HepG2 (cell line): ENCODE data around the gene TXNRD1. TPM values are rescaled to one million over a fixed set of nuclear protein-coding genes. Genes with fewer than 3 reads are reported as not detected.
A peak's percentile ranks its signal among the peaks of the same experiment; 100 is the strongest.

ENCODE experiments used
- ATAC-seq: fragments of 200-7000 bp; cut with Tn5 transposase; 3 replicates; pipeline ENCODE4 v1.9.1; 2020; ENCODE audit warnings: mild to moderate bottlenecking, moderate library complexity
- BruUV-seq: library from RNA; stranded (reverse); fragments of 400-500 nt; replicated peaks from 2 replicates; lab custom pipeline; 2021; lab: Mats Ljungman, UMichigan
- CTCF ChIA-PET: fragments of 300-600 bp; formaldehyde crosslinking; extraction: SDS; loops from one replicate; lab custom pipeline; 2021; ENCODE audit warnings: low total read pairs, inconsistent platforms, low intra/inter-chr PET ratio; lab: Yijun Ruan, JAX
- POLR2A ChIA-PET: fragments of 350-600 bp; sonication (Branson Sonifier 250); formaldehyde crosslinking; loops from one replicate; lab custom pipeline; 2020; ENCODE audit warnings: antibody characterized with exemption, inconsistent platforms; lab: Yijun Ruan, JAX
- DNase-seq: peaks from one replicate; pipeline ENCODE4 v3.0.0-alpha.2; 2015; ENCODE audit warnings: low spot score
- FAIRE-seq: peaks from 3 replicates; lab custom pipeline; 2011; peaks lifted over from hg19 to GRCh38; lab: Jason Lieb, UNC
- H2AFZ ChIP-seq: one replicate; pipeline ENCODE4 v1.6.1; 2011; ENCODE audit warnings: low read length, inconsistent platforms
- H3K27ac ChIP-seq: fragments of 300-600 bp; 3 replicates; pipeline ENCODE4 v1.8.0; 2011; ENCODE audit warnings: mixed run types, mild to moderate bottlenecking, mixed read lengths, low read length, inconsistent platforms; ENCODE audit not compliant: insufficient read depth; ENCODE audit errors: extremely low read length
- H3K27me3 ChIP-seq, 2 experiments: fragments of 200-600 bp in 1 of 2; 2 replicates in 1 of 2; 3 replicates in 1 of 2; pipeline versions ENCODE4 v1.6.0 to v1.8.0; 2011; ENCODE audit warnings: low read length in 2 of 2, mild to moderate bottlenecking in 2 of 2, moderate library complexity in 2 of 2, inconsistent platforms in 1 of 2; ENCODE audit not compliant: insufficient read depth in 2 of 2, control insufficient read depth in 1 of 2
- H3K36me3 ChIP-seq, 2 experiments: fragments of 200-600 bp in 1 of 2; replicated peaks in 1 of 2; 2 replicates in 1 of 2; 3 replicates in 1 of 2; pipeline versions ENCODE4 v1.5.1 to v1.8.0; 2011; ENCODE audit warnings: low read length in 2 of 2, inconsistent platforms in 1 of 2; ENCODE audit not compliant: insufficient read depth in 2 of 2, control insufficient read depth in 1 of 2
- H3K4me1 ChIP-seq: 2 replicates; pipeline ENCODE4 v1.5.1; 2012; ENCODE audit warnings: low read length, inconsistent platforms; ENCODE audit not compliant: insufficient read depth
- H3K4me2 ChIP-seq: 2 replicates; pipeline ENCODE4 v1.6.0; 2011; ENCODE audit warnings: low read depth, low read length, inconsistent platforms
- H3K4me3 ChIP-seq, 3 experiments: fragments of 200-600 bp in 1 of 3; sonication (generic), shearing (Covaris generic) in 1 of 3; replicated peaks in 1 of 3; 2 replicates each; pipeline ENCODE4 v1.5.1; 2011 to 2016; ENCODE audit warnings: low read length in 3 of 3, inconsistent platforms in 2 of 3, low read depth in 2 of 3, mild to moderate bottlenecking in 2 of 3, control low read depth in 1 of 3, mixed read lengths in 1 of 3; ENCODE audit not compliant: insufficient read depth in 1 of 3
- H3K79me2 ChIP-seq: one replicate; pipeline ENCODE4 v1.6.1; 2011; ENCODE audit warnings: low read length, inconsistent platforms; ENCODE audit not compliant: insufficient read depth
- H3K9ac ChIP-seq: 2 replicates; pipeline ENCODE4 v1.6.0; 2011; ENCODE audit warnings: mild to moderate bottlenecking, low read depth, low read length, inconsistent platforms; ENCODE audit not compliant: insufficient read depth
- H3K9me3 ChIP-seq: 2 replicates; pipeline ENCODE4 v1.5.1; 2012; ENCODE audit warnings: mild to moderate bottlenecking, low read length
- H4K20me1 ChIP-seq: 2 replicates; pipeline ENCODE4 v1.6.0; 2011; ENCODE audit warnings: inconsistent platforms, mild to moderate bottlenecking, low read length, moderate library complexity; ENCODE audit not compliant: insufficient read depth
- ESRRA ChIP-seq: sonication (generic); formaldehyde crosslinking; IDR thresholded peaks from 2 replicates; pipeline ENCODE4 v1.5.1; 2020; ENCODE audit warnings: mild to moderate bottlenecking, low read depth, missing genetic modification reagents
- HNF4A ChIP-seq: sonication (generic); formaldehyde crosslinking; IDR thresholded peaks from 2 replicates; pipeline ENCODE4 v1.4.0; 2020; ENCODE audit warnings: missing genetic modification reagents
- RBM22 ChIP-seq: fragments of 200-400 bp; formaldehyde crosslinking; optimal IDR thresholded peaks from 2 replicates; pipeline ENCODE3; 2017; ENCODE audit warnings: mild to moderate bottlenecking, low read length, moderate library complexity
- SRSF4 ChIP-seq: fragments of 200-400 bp; formaldehyde crosslinking; IDR thresholded peaks from one replicate; pipeline ENCODE4 v1.6.1; 2018; ENCODE audit warnings: mild to moderate bottlenecking, low read depth, low read length, moderate library complexity; ENCODE audit not compliant: poor library complexity, severe bottlenecking
- THAP11 ChIP-seq: IDR thresholded peaks from 2 replicates; pipeline ENCODE4 v1.6.1; 2016; ENCODE audit warnings: missing biosample characterization, missing genetic modification reagents
- ZFP90 ChIP-seq: sonication (generic); formaldehyde crosslinking; IDR thresholded peaks from 2 replicates; pipeline ENCODE4 v1.8.0; 2022; ENCODE audit warnings: missing genetic modification reagents, mild to moderate bottlenecking, inconsistent platforms, borderline replicate concordance
- WGBS: methylation state at CpG from one replicate; pipeline ENCODE4 v1.1.6; 2017; ENCODE audit warnings: low lambda C conversion rate; 5-methylcytosine and 5-hydroxymethylcytosine counted together
- in situ Hi-C: cut with HindIII; loops from 2 replicates; pipeline ENCODE4 v1.10.0; 2017; ENCODE audit warnings: low pct_unique_long_range_greater_than_20kb; ENCODE audit not compliant: extremely low pct_ligation_motif_present
- intact Hi-C: fragments of 100-400 bp; cut with micrococcal nuclease; formaldehyde crosslinking; loops from one replicate; pipeline ENCODE4 v1.10.0; 2022; ENCODE audit not compliant: unreplicated experiment
- polyA plus RNA-seq, 8 experiments: library from polyadenylated mRNA; depleted of rRNA in 3 of 8; stranded (reverse) in 7 of 8; unstranded in 1 of 8; fragments of >200 nt; fragmentation: Illumina TruSeq in 4 of 8; extraction: Trizol in 4 of 8; gene quantifications; 2 replicates each; pipeline versions ENCODE4 v1.2.1 to v1.2.3, GENCODE V29; 2011 to 2016; ENCODE audit warnings: low read depth in 4 of 8, missing spikeins in 1 of 8, mixed read lengths in 1 of 8; ENCODE audit not compliant: insufficient read depth in 1 of 8
- total RNA-seq, 5 experiments: library from RNA; depleted of rRNA; stranded (reverse); fragments of >200 nt; fragmentation: Illumina TruSeq; extraction: Trizol; gene quantifications; 2 replicates each; pipeline ENCODE4 v1.2.3, GENCODE V29; 2016; ENCODE audit warnings: low read depth in 1 of 5
- TF ChIP-seq, protein P1 (sequence below): sonication (generic); formaldehyde crosslinking; IDR thresholded peaks from 2 replicates; pipeline ENCODE4 v1.5.0; 2020; ENCODE audit warnings: missing genetic modification reagents, mild to moderate bottlenecking, borderline replicate concordance
- TF ChIP-seq, protein P2 (sequence below): sonication (generic); formaldehyde crosslinking; IDR thresholded peaks from 2 replicates; pipeline ENCODE4 v1.4.0; 2020; ENCODE audit warnings: low read depth, missing genetic modification reagents
- TF ChIP-seq, protein P3 (sequence below): sonication (generic); formaldehyde crosslinking; IDR thresholded peaks from 2 replicates; pipeline ENCODE4 v1.4.0; 2020; ENCODE audit warnings: missing genetic modification reagents

Gene TXNRD1
- total and polyA plus RNA-seq, 2 of the 13 experiments (the other 11 are each of a cell fraction or from before 2014, with no cell fraction given) = 54.0 to 190 TPM

DNA sequence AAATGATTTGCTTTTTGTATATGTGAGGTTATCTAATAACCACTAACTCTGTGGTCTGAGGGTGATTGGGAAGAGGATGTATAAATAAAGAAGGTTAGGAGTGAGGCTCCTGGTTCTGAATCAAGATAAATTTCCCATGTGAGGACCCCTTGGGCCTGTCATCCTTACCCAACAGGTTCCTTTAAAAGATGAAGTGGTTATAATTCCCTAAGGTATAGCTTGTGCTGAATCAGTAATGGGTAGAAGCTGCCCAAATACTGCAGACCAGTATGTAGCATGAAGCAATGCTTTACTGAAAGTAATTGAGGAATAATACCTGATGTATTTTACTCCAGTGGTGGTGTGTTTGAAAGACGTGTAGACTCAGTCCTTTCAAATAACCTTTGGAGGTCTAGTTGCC lies 96.6 kb downstream of the TXNRD1 start:
- no peak overlapping the region for H3K4me3 ChIP-seq
- TF ChIP-seq ZFP90 (CRISPR knock-in tag) (no peak), RBM22 (peak; percentile 50)

DNA sequence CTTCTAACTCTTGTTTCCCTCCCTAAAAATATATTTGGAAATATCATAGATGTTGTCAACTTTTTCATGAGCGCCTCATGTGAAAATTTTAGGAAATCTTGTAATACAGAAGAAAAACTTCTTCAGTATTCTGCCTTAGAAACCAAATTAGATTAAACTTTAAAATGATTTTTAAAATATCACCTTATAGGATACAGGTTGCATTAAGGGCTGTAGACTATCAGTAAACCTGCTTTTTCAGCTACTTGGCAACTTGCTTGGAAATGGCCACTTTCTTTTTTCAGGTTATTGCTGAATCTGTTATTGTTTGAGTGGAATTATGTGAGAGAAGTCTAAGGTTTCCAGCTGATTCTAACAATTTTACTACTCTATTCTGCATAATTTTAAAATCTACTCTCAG lies 97.1 kb downstream of the TXNRD1 start:
- Histone ChIP-seq H3K9ac (no peak overlapping the region), H3K79me2 (peaks cover 37% of the 10 kb centered on the region), H3K4me2 (no peak overlapping the region), H3K4me3 (no peak overlapping the region), H2AFZ (no peak overlapping the region), H3K9me3 (no peaks in the 10 kb centered on the region), H3K27ac (no peak overlapping the region), H3K27me3 (no peaks in the 10 kb centered on the region), H3K4me1 (no peaks in the 10 kb centered on the region), H3K36me3 (peaks cover 19 to 70% of the 10 kb centered on the region in 2 experiments), H4K20me1 (peaks cover 20% of the 10 kb centered on the region)
- BruUV-seq = no TSS peak
- no peak for FAIRE-seq
- POLR2A ChIA-PET = no interaction called here
- CTCF ChIA-PET = no interaction called here
- no peak for ATAC-seq
- in situ Hi-C loops (no loop called here), intact Hi-C loops (no loop called here)
- 100% methylated on average over 1 of the region's 1 CpG for WGBS
- no peak for DNase-seq
- TF ChIP-seq ESRRA = no peak
- TF ChIP-seq, protein P1, sequence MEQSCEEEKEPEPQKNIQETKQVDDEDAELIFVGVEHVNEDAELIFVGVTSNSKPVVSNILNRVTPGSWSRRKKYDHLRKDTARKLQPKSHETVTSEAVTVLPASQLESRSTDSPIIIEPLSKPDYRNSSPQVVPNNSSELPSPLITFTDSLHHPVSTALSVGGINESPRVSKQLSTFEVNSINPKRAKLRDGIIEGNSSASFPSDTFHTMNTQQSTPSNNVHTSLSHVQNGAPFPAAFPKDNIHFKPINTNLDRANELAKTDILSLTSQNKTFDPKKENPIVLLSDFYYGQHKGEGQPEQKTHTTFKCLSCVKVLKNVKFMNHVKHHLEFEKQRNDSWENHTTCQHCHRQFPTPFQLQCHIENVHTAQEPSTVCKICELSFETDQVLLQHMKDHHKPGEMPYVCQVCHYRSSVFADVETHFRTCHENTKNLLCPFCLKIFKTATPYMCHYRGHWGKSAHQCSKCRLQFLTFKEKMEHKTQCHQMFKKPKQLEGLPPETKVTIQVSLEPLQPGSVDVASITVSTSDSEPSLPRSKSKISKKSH = no peak
- no peak for TF ChIP-seq THAP11 (CRISPR knock-in tag)
- TF ChIP-seq, protein P2, sequence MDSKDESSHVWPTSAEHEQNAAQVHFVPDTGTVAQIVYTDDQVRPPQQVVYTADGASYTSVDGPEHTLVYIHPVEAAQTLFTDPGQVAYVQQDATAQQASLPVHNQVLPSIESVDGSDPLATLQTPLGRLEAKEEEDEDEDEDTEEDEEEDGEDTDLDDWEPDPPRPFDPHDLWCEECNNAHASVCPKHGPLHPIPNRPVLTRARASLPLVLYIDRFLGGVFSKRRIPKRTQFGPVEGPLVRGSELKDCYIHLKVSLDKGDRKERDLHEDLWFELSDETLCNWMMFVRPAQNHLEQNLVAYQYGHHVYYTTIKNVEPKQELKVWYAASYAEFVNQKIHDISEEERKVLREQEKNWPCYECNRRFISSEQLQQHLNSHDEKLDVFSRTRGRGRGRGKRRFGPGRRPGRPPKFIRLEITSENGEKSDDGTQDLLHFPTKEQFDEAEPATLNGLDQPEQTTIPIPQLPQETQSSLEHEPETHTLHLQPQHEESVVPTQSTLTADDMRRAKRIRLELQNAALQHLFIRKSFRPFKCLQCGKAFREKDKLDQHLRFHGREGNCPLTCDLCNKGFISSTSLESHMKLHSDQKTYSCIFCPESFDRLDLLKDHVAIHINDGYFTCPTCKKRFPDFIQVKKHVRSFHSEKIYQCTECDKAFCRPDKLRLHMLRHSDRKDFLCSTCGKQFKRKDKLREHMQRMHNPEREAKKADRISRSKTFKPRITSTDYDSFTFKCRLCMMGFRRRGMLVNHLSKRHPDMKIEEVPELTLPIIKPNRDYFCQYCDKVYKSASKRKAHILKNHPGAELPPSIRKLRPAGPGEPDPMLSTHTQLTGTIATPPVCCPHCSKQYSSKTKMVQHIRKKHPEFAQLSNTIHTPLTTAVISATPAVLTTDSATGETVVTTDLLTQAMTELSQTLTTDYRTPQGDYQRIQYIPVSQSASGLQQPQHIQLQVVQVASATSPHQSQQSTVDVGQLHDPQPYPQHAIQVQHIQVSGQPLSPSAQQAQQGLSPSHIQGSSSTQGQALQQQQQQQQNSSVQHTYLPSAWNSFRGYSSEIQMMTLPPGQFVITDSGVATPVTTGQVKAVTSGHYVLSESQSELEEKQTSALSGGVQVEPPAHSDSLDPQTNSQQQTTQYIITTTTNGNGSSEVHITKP (CRISPR knock-in tag) = no peak
- no peak for TF ChIP-seq SRSF4
- no peak for TF ChIP-seq HNF4A
- TF ChIP-seq, protein P3, sequence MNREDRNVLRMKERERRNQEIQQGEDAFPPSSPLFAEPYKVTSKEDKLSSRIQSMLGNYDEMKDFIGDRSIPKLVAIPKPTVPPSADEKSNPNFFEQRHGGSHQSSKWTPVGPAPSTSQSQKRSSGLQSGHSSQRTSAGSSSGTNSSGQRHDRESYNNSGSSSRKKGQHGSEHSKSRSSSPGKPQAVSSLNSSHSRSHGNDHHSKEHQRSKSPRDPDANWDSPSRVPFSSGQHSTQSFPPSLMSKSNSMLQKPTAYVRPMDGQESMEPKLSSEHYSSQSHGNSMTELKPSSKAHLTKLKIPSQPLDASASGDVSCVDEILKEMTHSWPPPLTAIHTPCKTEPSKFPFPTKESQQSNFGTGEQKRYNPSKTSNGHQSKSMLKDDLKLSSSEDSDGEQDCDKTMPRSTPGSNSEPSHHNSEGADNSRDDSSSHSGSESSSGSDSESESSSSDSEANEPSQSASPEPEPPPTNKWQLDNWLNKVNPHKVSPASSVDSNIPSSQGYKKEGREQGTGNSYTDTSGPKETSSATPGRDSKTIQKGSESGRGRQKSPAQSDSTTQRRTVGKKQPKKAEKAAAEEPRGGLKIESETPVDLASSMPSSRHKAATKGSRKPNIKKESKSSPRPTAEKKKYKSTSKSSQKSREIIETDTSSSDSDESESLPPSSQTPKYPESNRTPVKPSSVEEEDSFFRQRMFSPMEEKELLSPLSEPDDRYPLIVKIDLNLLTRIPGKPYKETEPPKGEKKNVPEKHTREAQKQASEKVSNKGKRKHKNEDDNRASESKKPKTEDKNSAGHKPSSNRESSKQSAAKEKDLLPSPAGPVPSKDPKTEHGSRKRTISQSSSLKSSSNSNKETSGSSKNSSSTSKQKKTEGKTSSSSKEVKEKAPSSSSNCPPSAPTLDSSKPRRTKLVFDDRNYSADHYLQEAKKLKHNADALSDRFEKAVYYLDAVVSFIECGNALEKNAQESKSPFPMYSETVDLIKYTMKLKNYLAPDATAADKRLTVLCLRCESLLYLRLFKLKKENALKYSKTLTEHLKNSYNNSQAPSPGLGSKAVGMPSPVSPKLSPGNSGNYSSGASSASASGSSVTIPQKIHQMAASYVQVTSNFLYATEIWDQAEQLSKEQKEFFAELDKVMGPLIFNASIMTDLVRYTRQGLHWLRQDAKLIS = no peak

More for the DNA sequence above, 96.6 kb downstream of the TXNRD1 start:
- H3K27ac ChIP-seq = no peak overlapping the region
- H4K20me1 ChIP-seq = peaks cover 24% of the 10 kb centered on the region
- BruUV-seq = no TSS peak
- H3K4me2 ChIP-seq = no peak overlapping the region
- POLR2A ChIA-PET = no interaction called here
- H3K27me3 ChIP-seq = no peaks in the 10 kb centered on the region
- CTCF ChIA-PET = no interaction called here
- H3K36me3 ChIP-seq = peaks cover 17 to 66% of the 10 kb centered on the region in 2 experiments
- H2AFZ ChIP-seq = no peak overlapping the region
- DNase-seq = no peak
- intact Hi-C loops = no loop called here
- no peaks in the 10 kb centered on the region for H3K4me1 ChIP-seq
- peaks cover 41% of the 10 kb centered on the region for H3K79me2 ChIP-seq
- no peak overlapping the region for H3K9ac ChIP-seq
- WGBS = 86% methylated on average over 1 of the region's 1 CpG
- FAIRE-seq = no peak
- ATAC-seq = no peak
- in situ Hi-C loops = no loop called here
- H3K9me3 ChIP-seq = no peaks in the 10 kb centered on the region
